Astrocyte of the hippocampus (primary cell): ENCODE data around the gene SLC4A2.

Source experiments
- DNase-seq: peaks from one replicate; pipeline ENCODE4 v3.0.0; 2011; ENCODE audit warnings: low read depth, low spot score

The SLC4A2 gene

DNA sequence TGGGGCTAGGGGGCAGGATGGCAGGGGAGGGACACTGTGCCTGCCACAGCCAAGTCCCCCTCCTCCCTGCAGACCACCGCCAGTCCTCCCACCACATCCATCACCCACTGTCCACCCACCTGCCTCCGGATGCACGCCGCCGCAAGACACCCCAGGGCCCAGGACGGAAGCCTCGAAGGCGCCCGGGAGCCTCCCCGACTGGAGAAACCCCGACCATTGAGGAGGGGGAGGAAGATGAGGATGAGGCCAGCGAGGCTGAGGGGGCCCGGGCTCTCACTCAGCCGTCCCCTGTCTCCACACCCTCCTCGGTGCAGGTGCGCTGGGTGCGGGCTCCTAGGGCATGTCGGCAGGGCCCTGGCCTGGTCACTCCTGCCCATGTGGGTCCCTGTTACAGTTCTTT lies 5.1 kb downstream of the SLC4A2 start:
- DNase-seq: no peak

DNA sequence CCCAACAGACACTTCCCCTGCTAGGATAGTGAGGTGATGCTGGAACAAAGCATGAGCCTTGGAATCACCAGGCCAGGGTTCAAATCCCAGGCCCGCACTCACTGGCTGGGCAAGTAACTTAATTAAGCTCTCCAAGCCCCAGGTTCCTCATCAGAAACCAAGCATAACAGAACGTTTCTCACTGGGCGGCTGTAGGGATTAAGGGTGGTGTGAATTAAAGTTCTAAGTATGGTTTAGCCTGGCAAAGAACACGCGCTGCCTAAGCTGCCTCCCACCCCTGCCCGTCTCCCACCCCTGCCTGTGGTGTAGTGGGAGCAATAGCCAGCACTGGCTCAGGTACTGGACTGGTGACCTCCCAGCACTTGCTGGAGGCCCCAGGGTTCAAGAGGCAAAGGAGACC lies 5.6 kb downstream of the SLC4A2 start:
- DNase-seq: no peak

GRCh38 chr7:151065516-151065915 lies 6.1 kb downstream of the SLC4A2 start:
- DNase-seq: no peak

GRCh38 chr7:151066273-151066974 lies 7.0 kb downstream of the SLC4A2 start:
- no peak for DNase-seq

DNA sequence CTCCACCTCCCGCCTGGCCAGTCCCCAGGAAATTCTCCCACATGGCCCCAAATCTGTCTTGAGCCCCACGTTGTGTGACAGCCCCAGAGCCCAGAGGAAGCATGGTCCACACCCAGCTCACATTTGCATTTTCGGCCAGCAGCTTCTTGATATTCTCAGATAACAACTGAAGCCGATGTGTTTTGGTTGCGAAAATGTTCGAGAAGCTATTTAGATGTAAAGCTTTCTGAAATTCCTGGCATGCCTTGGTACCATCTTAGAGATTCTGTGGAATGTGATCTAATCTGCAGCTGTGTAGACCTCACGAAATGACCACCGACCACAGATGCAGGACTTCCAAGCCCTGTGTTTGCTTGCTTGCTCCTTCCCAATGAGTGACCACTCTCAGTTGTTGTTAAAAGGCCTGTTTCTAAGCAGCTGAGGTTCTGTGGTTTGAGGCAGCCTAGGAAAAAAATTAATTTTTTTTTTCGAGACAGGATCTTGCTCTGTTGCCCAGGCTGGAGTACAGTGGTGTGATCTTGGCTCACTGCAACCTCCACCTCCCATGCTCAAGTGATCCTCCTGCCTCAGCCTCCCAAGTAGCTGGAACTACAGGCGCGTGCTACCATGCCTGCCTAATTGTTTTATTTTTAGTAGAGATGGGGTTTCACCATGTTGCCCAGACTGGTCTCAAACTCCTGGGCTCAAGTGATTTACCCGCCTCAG lies 8.8 kb downstream of the SLC4A2 start:
- DNase-seq: peak; percentile 84

- DNase-seq: no peak
These were observed 10.6 kb downstream of the SLC4A2 start for GRCh38 chr7:151069841-151070573.

DNA sequence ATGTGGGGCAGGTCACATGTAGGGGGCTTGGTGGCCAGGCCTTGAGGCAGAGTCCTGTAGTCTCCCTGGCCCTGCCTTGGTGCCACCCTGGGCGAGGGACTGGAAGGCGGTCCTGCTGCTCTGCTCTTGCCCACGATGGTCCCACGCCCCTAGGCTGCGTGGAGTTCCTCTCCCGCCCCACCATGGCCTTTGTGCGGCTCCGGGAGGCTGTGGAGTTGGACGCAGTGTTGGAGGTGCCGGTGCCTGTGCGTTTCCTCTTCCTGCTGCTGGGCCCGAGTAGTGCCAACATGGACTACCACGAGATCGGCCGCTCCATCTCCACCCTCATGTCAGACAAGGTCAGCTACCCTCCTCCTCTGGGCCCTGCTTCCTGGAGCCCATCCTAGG lies 11.2 kb downstream of the SLC4A2 start:
- no peak for DNase-seq

GRCh38 chr7:151071032-151071866 lies 11.9 kb downstream of the SLC4A2 start:
- no peak for DNase-seq

GRCh38 chr7:151073990-151074389 lies 14.6 kb downstream of the SLC4A2 start:
- no peak for DNase-seq

DNA sequence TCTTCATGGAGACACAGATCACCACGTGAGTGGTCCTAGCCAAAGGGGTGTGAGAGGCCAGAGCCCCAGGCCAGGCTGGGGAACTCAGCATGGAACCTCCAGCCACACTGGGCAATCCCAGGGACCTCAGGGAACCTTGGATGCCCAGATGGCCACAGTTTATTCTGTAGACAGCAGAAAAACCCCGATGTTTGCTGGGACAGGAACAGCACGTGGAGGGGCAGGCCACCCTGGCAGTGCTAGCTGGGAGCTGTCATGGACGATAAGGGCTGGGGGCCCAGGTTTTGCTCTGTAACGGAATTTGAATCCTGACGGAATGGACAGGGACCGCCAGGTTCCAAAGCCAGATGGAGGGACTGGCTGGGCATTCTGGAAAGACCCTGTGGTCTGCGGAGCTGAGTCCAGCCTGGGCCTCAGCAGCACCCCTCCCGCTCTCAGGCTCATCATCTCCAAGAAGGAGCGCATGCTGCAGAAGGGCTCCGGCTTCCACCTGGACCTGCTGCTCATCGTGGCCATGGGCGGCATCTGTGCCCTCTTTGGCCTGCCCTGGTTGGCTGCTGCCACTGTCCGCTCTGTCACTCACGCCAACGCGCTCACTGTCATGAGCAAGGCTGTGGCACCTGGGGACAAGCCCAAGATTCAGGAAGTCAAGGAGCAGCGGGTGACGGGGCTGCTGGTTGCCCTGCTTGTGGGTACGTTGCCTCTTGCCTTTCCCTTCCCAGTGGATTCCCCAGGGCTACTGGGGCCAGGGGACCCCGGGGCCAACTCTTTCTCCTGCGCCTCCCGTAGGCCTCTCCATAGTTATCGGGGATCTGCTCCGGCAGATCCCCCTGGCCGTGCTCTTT lies 15.7 kb downstream of the SLC4A2 start:
- no peak for DNase-seq

DNA sequence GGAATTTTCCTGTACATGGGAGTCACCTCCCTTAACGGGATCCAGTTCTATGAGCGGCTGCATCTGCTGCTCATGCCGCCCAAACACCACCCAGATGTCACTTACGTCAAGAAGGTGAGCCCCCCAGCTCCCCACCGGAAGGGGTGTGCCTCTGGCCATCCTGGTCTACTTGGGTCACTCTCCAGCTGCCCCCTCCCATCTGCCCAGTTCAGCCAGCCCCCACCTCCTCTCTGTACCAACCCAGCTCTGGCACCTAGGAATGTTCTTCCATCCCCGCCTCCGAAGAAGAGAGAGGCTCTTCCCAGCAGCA lies 16.2 kb downstream of the SLC4A2 start:
- DNase-seq: no peak

- no peak for DNase-seq
These were observed 16.6 kb downstream of the SLC4A2 start for GRCh38 chr7:151075978-151076426.

- DNase-seq: peak; percentile 46
These were observed 17.7 kb downstream of the SLC4A2 start for GRCh38 chr7:151076863-151077704.

- DNase-seq: no peak
These were observed 18.4 kb downstream of the SLC4A2 start for GRCh38 chr7:151077705-151078232.

DNA sequence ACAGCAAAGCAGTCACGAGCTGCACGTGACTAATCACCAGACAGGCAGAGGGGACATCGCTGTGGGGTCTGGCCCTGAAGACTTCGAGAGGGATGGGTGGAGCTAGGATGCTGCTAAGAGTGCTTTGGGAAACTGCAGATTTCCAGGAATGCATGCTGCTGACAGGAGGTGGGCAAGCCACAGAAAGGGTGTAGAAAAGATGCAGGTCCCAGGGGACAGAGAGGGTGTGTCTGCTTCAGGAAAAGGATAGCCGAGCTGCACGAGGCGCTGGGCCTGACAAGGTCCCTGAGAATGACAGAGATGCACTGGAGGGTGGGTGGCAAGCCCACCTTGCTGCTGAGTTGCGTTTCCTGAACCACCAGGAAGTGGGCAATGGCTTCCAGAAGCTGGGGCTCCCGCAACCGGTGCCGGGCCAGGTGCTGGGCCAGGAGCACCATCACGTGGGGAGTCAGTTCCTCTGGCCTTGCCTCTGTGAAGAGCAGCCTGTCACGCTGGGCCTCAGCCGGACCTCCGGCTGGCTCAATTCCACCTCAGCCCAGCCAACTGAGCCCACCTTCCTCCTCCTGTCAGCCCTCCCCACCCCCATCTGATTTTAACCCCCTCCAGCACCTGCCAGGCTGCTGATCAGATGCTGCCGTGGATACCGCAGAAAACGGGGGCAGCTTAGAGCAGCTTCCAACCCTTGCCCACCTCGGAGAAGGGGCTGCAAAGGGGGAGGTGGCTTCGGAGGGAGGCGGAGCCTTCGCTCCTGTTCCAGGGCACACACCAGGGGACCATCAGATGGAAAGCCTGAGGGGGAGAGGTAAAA lies 19.0 kb downstream of the SLC4A2 start:
- DNase-seq: no peak

GRCh38 chr7:151079199-151079910 lies 20.0 kb downstream of the SLC4A2 start:
- no peak for DNase-seq

GRCh38 chr7:151080067-151080521 lies 20.7 kb downstream of the SLC4A2 start:
- peak; percentile 52 for DNase-seq

DNA sequence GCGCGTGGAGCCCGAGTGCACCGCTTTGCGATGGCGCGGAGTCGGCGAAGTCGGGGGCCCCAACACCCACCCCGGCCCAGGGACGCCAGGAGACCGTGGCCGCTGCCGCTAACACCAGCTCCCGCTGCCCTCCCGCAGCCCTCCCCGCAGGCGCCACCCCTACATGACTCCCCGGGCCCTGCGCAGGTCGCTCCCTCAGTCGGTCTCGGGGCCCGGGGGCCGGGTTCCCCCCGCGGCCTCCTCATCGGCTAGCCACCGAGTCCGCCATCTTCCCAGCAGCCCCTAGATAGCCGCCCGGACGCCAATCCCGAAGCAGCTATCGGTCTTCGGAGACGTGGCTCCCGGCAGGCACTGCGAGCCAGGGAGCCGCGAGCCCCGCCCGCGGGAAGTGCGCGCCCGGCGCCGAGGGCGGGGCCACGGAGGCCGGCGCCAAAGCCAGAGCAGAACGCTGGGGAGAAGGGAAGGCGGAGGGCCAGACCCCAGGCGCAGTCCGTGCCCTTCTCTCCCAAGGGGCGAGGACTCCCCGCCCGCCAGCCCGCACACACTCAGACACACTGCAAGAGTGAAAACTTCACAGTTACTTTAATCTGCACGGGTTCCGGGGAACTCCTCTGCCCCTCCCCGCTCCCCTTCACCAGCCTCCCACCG lies 21.3 kb downstream of the SLC4A2 start, which contains the start of gene FASTK:
Gene FASTK, minus strand, starts transcription at position 288 of the 648 bp plus-strand sequence. Its CDS starts 43 bp downstream, at position 245.
- peak; percentile 97 for DNase-seq
